Thymus (tissue), 11 donors: Measurements from ENCODE around the gene YES1. TPM values are rescaled to one million over a fixed set of nuclear protein-coding genes. Genes with fewer than 3 reads are reported as not detected.

Experiments used
- DNase-seq, 9 donors: peaks; one replicate each; pipeline ENCODE4 v3.0.0-alpha.2; 2013; ENCODE audit warnings: low spot score in 9 of 9, low read depth in 6 of 9, missing footprints in 1 of 9
- H3K27ac ChIP-seq, 2 donors: one replicate each; pipeline ENCODE4 v1.5.1; 2013; ENCODE audit warnings: control low read depth in 1 of 2, low read depth in 1 of 2, low read length in 1 of 2, mild to moderate bottlenecking in 1 of 2, moderate library complexity in 1 of 2
- H3K27me3 ChIP-seq, 2 donors: one replicate each; pipeline ENCODE4 v1.5.1; 2013; ENCODE audit warnings: low read length in 1 of 2; ENCODE audit not compliant: control insufficient read depth in 2 of 2, insufficient read depth in 1 of 2
- H3K36me3 ChIP-seq, 2 donors: one replicate each; pipeline ENCODE4 v1.5.1; 2013; ENCODE audit warnings: low read length in 1 of 2, mild to moderate bottlenecking in 1 of 2, moderate library complexity in 1 of 2; ENCODE audit not compliant: control insufficient read depth in 2 of 2, insufficient read depth in 2 of 2
- H3K4me1 ChIP-seq, 2 donors: one replicate each; pipeline ENCODE4 v1.5.1; 2013; ENCODE audit warnings: low read length in 2 of 2; ENCODE audit not compliant: control insufficient read depth in 2 of 2, insufficient read depth in 2 of 2
- H3K4me3 ChIP-seq, 2 donors: one replicate each; pipeline ENCODE4 v1.5.1; 2013; ENCODE audit warnings: low read length in 2 of 2, control low read depth in 1 of 2, mild to moderate bottlenecking in 1 of 2
- H3K9me3 ChIP-seq, 2 donors: one replicate each; pipeline ENCODE4 v1.5.1; 2013; ENCODE audit warnings: low read length in 1 of 2, mild to moderate bottlenecking in 1 of 2; ENCODE audit not compliant: control insufficient read depth in 2 of 2, insufficient read depth in 1 of 2
- WGBS: extraction: QIAGEN DNeasy Blood & Tissue Kit; methylation state at CpG from one replicate; pipeline ENCODE4 v1.1.7; 2013; 5-methylcytosine and 5-hydroxymethylcytosine counted together
- polyA plus RNA-seq: library from polyadenylated mRNA; stranded (reverse); fragments of 200-250 nt; gene quantifications from one replicate; pipeline ENCODE4 v1.2.3, GENCODE V29; 2013
- total RNA-seq: library from RNA; stranded (reverse); fragments of 120-200 nt; gene quantifications from one replicate; pipeline ENCODE4 v1.2.4, GENCODE V29; 2013
- donor health status: healthy.

YES1 gene
- total and polyA plus RNA-seq, 2 donors = 18.8 to 19.0 TPM

- H3K27me3 ChIP-seq = no peaks in the 10 kb centered on the region
- no peak for DNase-seq
- no peak overlapping the region for H3K27ac ChIP-seq
- 98% methylated on average over 4 of the region's 4 CpGs for WGBS
- peaks cover 48 to 71% of the 10 kb centered on the region in 2 donors for H3K36me3 ChIP-seq
- peaks cover 24% of the 10 kb centered on the region in 2 donors for H3K4me1 ChIP-seq
- H3K9me3 ChIP-seq = peaks cover 0 to 1% of the 10 kb centered on the region in 2 donors
- no peak overlapping the region for H3K4me3 ChIP-seq
These were observed 132.5 kb downstream of the YES1 start for GRCh38 chr18:679516-679915.

- no peak overlapping the region for H3K4me3 ChIP-seq
- no peak for DNase-seq
These were observed 133.4 kb downstream of the YES1 start for GRCh38 chr18:678482-679182.

GRCh38 chr18:677951-678381 lies 134.1 kb downstream of the YES1 start:
- no peaks in the 10 kb centered on the region for H3K27me3 ChIP-seq
- H3K27ac ChIP-seq = no peak overlapping the region
- no peak for DNase-seq
- peaks cover 0 to 1% of the 10 kb centered on the region in 2 donors for H3K9me3 ChIP-seq
- peaks cover 16 to 18% of the 10 kb centered on the region in 2 donors for H3K4me1 ChIP-seq
- H3K4me3 ChIP-seq = no peak overlapping the region
- H3K36me3 ChIP-seq = peaks cover 44 to 77% of the 10 kb centered on the region in 2 donors
- 97% methylated on average over 14 of the region's 14 CpGs for WGBS

More at GRCh38 chr18:678482-679182, 133.4 kb downstream of the YES1 start:
- 98% methylated on average over 15 of the region's 15 CpGs for WGBS
- Histone ChIP-seq H3K4me1 (peaks cover 23 to 24% of the 10 kb centered on the region in 2 donors), H3K27me3 (no peaks in the 10 kb centered on the region), H3K9me3 (peaks cover 0 to 1% of the 10 kb centered on the region in 2 donors), H3K27ac (no peak overlapping the region), H3K36me3 (peaks cover 43 to 77% of the 10 kb centered on the region in 2 donors)

DNA sequence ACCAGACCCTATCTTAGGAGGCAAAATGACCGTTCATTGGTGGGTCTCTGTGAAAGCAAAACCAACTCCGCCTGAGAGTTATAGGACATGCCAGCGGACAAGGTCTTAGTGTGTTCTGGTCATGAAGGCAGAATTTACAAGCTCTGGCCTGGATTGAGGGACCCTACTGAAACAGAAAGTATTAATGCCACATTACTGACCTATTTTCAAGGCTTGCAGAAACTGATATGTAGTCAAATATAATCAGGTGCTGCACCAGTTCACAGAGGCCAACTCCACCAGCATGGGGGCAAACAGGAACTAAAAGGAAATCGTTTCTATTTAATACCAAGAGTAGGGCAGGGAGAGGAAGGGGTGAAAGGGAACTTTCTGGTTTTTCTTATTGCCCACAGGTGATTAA lies 134.9 kb downstream of the YES1 start:
- no peak for DNase-seq
- no peak overlapping the region for H3K4me3 ChIP-seq
- 57% methylated on average over 4 of the region's 4 CpGs for WGBS
- H3K27me3 ChIP-seq = no peaks in the 10 kb centered on the region
- peaks cover 11 to 13% of the 10 kb centered on the region in 2 donors for H3K4me1 ChIP-seq
- H3K27ac ChIP-seq = no peak overlapping the region
- H3K36me3 ChIP-seq = peaks cover 52 to 81% of the 10 kb centered on the region in 2 donors
- peaks cover 0 to 1% of the 10 kb centered on the region in 2 donors for H3K9me3 ChIP-seq

DNA sequence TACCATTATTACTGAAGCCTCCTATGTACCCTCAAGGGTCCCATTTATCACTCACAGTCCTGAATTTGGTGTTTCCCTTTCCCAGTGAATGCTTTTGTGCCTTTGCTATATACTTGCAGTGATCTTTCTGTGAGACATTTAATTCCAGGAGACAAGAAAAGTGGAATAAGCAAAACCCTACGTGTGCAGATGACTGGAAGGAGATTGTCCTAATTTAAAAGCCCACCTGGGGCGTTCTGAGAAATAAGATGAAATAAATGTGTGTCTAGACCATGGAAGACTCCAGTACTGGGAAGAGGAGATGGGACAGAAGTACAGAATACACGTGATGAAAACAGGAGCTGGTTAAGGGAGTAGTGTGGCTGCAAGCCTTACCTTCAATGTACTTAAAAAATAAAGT lies 135.3 kb downstream of the YES1 start:
- no peak overlapping the region for H3K4me3 ChIP-seq

DNA sequence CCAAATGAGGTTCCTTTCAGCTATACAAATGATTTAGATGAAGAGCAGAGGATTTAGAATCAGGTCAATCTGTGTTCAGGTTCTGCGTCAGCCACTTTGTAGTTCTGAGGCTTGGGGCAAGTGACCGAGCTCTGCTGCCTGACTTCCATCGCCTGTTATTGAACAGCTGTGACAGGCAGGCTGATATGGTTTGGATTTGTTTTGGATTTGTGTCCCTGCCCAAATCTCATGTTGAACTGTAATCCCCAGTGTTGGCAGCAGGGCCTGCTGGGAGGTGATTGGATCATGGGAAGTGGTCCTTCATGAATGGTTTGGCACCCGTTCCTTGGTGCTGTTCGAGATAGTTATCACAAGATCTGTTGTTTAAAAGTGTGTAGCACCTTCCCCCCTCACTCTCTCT lies 136.0 kb downstream of the YES1 start:
- WGBS = 95% methylated on average over 5 of the region's 5 CpGs
- Histone ChIP-seq H3K9me3 (peaks cover 0 to 1% of the 10 kb centered on the region in 2 donors), H3K4me1 (peaks cover 1 to 2% of the 10 kb centered on the region in 2 donors), H3K27me3 (no peaks in the 10 kb centered on the region), H3K27ac (no peak overlapping the region), H3K4me3 (no peak overlapping the region), H3K36me3 (peaks cover 54 to 79% of the 10 kb centered on the region in 2 donors)
- DNase-seq = no peak

More for the DNA sequence above, 135.3 kb downstream of the YES1 start:
- H3K4me1 ChIP-seq = peaks cover 8% of the 10 kb centered on the region in 2 donors
- H3K27me3 ChIP-seq = no peaks in the 10 kb centered on the region
- DNase-seq = no peak
- H3K36me3 ChIP-seq = peaks cover 53 to 81% of the 10 kb centered on the region in 2 donors
- no peak overlapping the region for H3K27ac ChIP-seq
- 98% methylated on average over 3 of the region's 3 CpGs for WGBS
- peaks cover 0 to 1% of the 10 kb centered on the region in 2 donors for H3K9me3 ChIP-seq

GRCh38 chr18:675307-675706 lies 136.7 kb downstream of the YES1 start:
- Histone ChIP-seq H3K27ac (no peak overlapping the region), H3K4me3 (no peak overlapping the region), H3K4me1 (no peaks in the 10 kb centered on the region), H3K9me3 (peaks cover 0 to 1% of the 10 kb centered on the region in 2 donors), H3K36me3 (peaks cover 57 to 84% of the 10 kb centered on the region in 2 donors), H3K27me3 (no peaks in the 10 kb centered on the region)
- DNase-seq = no peak
- 97% methylated on average over 7 of the region's 7 CpGs for WGBS

DNA sequence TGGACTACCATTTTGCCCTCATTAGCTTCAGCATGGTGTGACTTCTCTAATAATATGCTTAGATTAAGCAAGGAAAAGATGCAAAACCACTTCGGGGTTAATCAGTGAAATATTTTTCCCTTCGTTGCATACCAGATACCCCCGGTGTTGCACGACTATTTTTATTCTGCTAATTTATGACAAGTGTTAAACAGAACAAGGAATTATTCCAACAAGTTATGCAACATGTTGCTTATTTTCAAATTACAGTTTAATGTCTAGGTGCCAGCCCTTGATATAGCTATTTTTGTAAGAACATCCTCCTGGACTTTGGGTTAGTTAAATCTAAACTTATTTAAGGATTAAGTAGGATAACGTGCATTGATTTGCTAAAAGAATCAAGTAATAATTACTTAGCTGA lies 138.3 kb downstream of the YES1 start:
- Histone ChIP-seq H3K27ac (no peak overlapping the region), H3K4me1 (no peaks in the 10 kb centered on the region), H3K36me3 (peaks cover 62 to 89% of the 10 kb centered on the region in 2 donors), H3K4me3 (no peak overlapping the region), H3K27me3 (no peaks in the 10 kb centered on the region), H3K9me3 (peaks cover 0 to 1% of the 10 kb centered on the region in 2 donors)
- WGBS = 95% methylated on average over 5 of the region's 5 CpGs
- DNase-seq = no peak

DNA sequence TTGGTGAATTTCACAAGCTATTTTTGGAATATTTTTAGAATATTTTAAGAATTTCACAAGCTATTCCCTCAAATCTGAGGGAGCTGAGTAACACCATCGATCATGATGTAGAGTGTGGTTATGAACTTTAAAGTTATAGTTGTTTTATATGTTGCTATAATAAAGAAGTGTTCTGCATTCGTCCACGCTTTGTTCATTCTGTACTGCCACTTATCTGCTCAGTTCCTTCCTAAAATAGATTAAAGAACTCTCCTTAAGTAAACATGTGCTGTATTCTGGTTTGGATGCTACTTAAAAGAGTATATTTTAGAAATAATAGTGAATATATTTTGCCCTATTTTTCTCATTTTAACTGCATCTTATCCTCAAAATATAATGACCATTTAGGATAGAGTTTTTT lies 138.7 kb downstream of the YES1 start:
- no peak for DNase-seq
- H3K27me3 ChIP-seq = no peaks in the 10 kb centered on the region
- no peak overlapping the region for H3K4me3 ChIP-seq
- no peaks in the 10 kb centered on the region for H3K4me1 ChIP-seq
- H3K27ac ChIP-seq = no peak overlapping the region
- peaks cover 0 to 1% of the 10 kb centered on the region in 2 donors for H3K9me3 ChIP-seq
- 96% methylated on average over 3 of the region's 3 CpGs for WGBS
- H3K36me3 ChIP-seq = peaks cover 63 to 89% of the 10 kb centered on the region in 2 donors
